Central memory CD4-positive, alpha-beta T cell (primary cell): Measurements from ENCODE around the gene C1QTNF12.
A peak's percentile ranks its signal among the peaks of the same experiment; 100 is the strongest.

ENCODE experiments used
- DNase-seq: peaks from one replicate; pipeline ENCODE4 v3.0.0; 2022

C1QTNF12 gene

GRCh38 chr1:1226566-1227362 lies 19.8 kb downstream of the C1QTNF12 start:
- no peak for DNase-seq

GRCh38 chr1:1225913-1226312 lies 20.6 kb downstream of the C1QTNF12 start:
- DNase-seq = no peak

- DNase-seq = no peak
Observed at GRCh38 chr1:1225238-1225845, 21.2 kb downstream of the C1QTNF12 start.

- no peak for DNase-seq
Observed at GRCh38 chr1:1223891-1224290, 22.6 kb downstream of the C1QTNF12 start.

- DNase-seq = no peak
Observed at GRCh38 chr1:1223321-1223720, 23.2 kb downstream of the C1QTNF12 start.

- no peak for DNase-seq
Observed at GRCh38 chr1:1222575-1223225, 23.8 kb downstream of the C1QTNF12 start.

- DNase-seq = no peak
Observed at GRCh38 chr1:1221887-1222574, 24.5 kb downstream of the C1QTNF12 start.

GRCh38 chr1:1220197-1220596 lies 26.3 kb downstream of the C1QTNF12 start:
- DNase-seq = no peak

- DNase-seq = peak; percentile 63
Observed at GRCh38 chr1:1219341-1219740, 27.2 kb downstream of the C1QTNF12 start.

GRCh38 chr1:1218524-1219200 lies 27.9 kb downstream of the C1QTNF12 start:
- DNase-seq = no peak

GRCh38 chr1:1217621-1218523 lies 28.6 kb downstream of the C1QTNF12 start:
- DNase-seq = no peak

GRCh38 chr1:1216770-1217620 lies 29.5 kb downstream of the C1QTNF12 start:
- DNase-seq = peak; percentile 81

- DNase-seq = no peak
Observed at GRCh38 chr1:1215881-1216605, 30.5 kb downstream of the C1QTNF12 start.

GRCh38 chr1:1215080-1215676 lies 31.3 kb downstream of the C1QTNF12 start:
- no peak for DNase-seq

GRCh38 chr1:1213345-1214265 lies 32.9 kb downstream of the C1QTNF12 start, which contains the start of gene TNFRSF4:
TNFRSF4 (minus strand) TSS chr1:1214153; CDS start chr1:1214127, 26 bp downstream.
- DNase-seq = peak; percentile 47

GRCh38 chr1:1212780-1213344 lies 33.7 kb downstream of the C1QTNF12 start:
- DNase-seq = peak; percentile 57

- DNase-seq = no peak
Observed at GRCh38 chr1:1211541-1212441, 34.7 kb downstream of the C1QTNF12 start.
